GM19468 (cell line): Measurements from ENCODE around the gene NDUFA1.
"Not testable (repeated sequence)": the region's sequence is repeated elsewhere in the genome, so short reads cannot be mapped to it uniquely, and the experiment has no call there.

Source experiments
- ATAC-seq: cut with Tn5 transposase; IDR thresholded peaks from one replicate; pipeline ENCODE4 v1.9.1; 2021; ENCODE audit warnings: mild to moderate bottlenecking, moderate library complexity, moderate number of reproducible peaks; ENCODE audit not compliant: unreplicated experiment; ENCODE audit errors: extremely low read depth

NDUFA1 gene

GRCh38 chrX:119899125-119899524 is 27.5 kb downstream of the NDUFA1 start:
- no peak for ATAC-seq

DNA sequence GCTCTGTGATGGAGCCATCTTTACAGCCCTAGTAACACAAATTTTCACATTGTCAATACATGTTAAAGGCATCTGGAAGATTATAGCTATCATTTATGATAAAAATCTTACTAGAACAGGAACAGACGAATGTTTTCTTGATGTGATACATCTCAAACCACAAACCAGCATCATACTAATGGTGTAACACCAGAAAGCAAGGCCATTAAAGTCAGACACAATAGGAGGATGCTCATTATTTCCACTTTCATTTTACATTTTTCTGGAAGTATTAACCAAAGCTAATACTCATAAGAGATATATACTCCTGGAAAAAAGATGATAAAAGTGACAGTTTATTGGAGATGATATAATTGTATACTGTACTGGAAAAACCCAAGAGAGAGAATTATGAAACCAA is 29.3 kb downstream of the NDUFA1 start:
- ATAC-seq = no peak

GRCh38 chrX:119916310-119916709 is 44.7 kb downstream of the NDUFA1 start:
- no peak for ATAC-seq

DNA sequence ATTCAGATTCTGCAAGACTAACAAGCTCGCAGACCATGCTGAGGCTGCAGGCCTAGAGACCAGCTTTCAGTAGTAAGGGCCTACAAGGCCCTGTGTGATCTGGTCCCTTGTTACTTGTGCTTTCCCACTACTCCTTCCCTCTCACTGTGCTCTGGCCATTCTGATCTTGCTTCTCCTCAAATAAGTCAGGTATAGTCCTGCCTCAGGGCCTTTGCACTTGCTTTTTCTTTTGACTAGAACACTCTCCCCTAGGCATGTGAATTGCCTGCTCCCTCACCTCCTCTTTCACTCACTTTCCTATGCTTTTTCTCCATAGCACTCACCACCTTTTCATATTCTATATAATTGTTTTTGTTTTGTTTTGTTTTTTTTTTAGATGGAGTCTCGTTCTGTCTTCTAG is 46.2 kb downstream of the NDUFA1 start:
- no peak for ATAC-seq

DNA sequence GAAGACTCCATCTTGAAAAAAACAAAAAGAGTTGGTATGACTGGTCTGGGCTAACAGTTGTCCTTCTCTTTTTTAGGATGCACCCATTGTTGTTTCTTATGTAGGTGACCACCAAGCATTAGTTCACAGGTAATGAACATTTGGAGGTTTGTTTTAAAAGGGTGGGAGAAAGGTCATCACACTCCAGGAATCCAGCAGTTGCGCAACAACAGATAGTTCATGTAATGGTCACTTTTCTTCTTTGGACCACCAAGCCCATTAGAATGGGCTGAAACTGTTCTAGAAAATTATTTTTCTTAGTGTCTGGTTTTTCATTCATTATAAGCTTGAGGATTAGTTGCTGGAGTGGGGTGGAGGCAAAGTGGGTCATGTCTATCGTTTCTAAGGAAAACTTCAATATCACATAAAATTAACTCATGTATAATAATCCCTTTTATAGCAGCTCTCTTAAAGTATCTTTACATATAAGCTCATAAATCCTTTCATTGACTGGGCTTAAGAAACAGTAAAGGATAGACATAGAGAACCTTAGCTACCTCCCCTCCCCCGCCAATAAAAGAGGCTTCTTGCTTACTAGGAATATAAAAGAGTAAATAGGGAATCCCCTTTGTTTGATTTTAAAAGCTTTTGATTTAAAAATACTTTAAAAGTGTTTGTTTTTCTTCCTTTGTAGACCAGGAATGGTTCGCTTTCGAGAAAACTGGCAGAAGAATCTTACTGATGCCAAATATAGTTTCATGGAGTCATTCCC is 48.4 kb downstream of the NDUFA1 start:
- ATAC-seq = no peak

- ATAC-seq = not testable (repeated sequence)
Observed at GRCh38 chrX:119922391-119922790, 50.8 kb downstream of the NDUFA1 start.
